GM19351 (cell line): ENCODE results near the gene IGF2.

Source experiments
- ATAC-seq: cut with Tn5 transposase; IDR thresholded peaks from one replicate; pipeline ENCODE4 v1.9.1; 2021; ENCODE audit warnings: mild to moderate bottlenecking, moderate library complexity; ENCODE audit not compliant: unreplicated experiment

Gene IGF2

GRCh38 chr11:2154195-2154585, 15.0 kb upstream of the IGF2 start:
- ATAC-seq: no peak

DNA sequence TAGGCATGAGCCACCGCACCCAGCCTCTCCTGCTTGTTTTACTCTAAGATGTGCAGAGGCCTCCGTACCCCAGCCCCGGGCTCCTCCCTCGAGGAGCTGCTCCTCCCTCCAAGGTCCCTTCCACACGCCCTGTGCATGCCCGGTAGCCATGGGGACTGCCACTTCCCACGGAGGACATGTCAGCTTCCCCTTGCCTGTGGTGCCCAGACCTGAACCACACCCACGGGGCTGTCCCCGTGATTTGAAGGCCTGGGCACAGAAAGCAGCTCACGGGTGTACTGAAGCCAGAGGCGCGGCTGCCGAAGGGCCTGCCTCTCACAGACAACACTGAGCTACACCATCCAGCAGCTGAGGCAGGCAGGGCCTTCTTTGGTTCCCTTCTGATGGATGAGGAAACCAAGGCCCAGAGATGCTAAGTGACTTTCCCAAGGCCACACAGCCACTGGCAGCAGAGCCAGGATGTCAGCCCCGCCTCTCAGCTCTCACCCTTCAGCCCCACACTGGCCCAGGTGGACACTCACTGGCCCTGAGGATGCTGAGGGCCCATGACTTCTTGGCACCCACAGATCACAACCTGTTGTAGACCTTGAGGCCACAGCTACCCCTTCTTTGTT, 14.5 kb upstream of the IGF2 start:
- no peak for ATAC-seq

DNA sequence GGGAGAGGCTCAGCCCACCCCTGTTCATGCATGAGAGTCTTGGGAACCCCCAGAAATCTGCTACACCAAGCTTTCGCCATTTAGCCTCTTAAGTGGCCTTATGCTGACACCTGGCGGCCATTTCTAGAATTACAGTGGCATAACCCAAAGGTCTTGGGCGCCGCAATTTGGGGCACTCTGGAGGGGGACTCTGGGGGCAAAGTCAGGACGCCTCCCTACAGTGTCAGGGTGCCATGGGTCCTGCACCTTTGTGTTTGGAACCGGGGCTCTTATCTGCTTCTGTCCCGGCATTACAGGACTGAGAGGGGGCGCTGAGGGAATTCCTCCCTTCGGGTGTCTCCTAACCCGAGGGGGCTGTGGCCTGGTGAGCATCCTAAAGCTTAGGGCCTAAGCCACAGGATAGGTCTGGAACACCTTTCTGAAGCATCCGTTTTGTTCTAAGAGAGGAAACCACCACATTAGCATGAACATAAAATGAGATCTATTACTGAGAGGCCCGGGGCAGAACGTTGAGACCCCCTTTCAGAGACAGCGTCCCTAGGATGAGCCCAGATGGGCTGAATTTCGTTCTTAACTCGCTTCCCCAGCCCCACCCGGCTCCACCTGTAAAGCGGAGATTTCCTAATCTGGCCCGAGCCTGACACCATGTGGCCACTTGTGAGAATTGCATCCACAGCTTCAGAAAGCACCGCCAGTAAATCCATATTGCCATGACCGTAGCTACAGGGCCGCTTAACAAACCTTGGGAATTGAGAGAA, 12.5 kb upstream of the IGF2 start:
- no peak for ATAC-seq

- ATAC-seq: no peak
These were observed 11.0 kb upstream of the IGF2 start for GRCh38 chr11:2149864-2150847.

DNA sequence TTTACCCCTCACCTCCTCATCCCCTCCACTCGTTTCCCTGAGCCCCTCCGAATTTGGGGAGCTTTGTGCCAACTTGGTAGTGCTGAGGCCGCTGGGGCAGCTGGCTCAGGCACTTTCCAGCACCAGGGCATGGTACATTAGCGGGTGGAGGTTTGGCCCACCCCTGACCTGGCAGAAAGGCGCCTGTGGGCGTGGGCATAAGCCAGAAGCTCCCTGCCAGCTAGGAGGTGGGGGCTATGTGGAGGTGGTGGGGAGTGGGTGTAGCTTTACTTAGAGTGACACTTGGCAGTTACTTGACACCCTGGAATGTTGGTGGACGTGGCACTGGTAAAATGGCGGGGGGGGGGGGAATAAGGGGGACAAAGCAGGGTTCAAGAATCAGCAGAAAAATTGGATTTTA, 10.3 kb upstream of the IGF2 start:
- no peak for ATAC-seq

DNA sequence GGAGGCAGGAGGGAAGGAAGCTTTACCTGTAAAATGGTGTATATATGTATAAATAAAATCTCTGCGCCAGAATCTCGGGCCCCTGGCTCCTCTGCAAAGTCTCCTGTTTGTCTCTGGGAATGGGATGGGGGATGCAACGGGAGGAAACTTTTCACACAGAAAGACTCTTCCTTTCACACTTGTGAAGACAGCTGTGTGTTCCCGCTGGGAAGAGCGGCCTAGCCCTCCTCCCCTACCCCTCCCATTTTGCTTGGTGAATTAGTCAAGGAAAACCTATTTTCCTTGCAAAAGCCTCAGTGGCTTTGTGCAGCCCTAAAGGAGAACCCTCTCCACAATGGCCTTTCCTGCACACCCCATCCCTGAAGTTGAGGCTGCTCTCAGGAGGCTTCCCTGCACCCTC, 9.4 kb upstream of the IGF2 start:
- ATAC-seq: no peak

- no peak for ATAC-seq
These were observed 8.2 kb upstream of the IGF2 start for GRCh38 chr11:2147391-2147790.

DNA sequence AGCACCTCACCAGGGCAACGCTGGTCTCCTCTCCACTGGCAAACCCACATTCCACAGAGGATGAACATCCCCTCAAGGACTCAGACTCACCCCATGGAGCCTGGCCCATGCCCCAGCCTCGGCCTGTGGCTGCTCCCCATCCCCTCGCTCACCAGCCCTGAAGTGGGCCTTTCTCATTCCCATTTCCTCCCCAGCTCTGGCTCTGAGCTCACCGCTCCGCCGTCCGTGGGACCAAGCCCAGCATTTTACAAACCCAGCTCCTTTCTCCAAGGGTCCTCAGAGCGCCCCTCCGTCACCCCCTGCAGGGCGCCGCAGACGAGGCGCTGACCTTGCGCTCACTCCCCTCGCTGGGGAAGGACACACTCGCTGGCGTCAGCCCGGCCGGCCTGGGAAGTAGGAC, 6.9 kb upstream of the IGF2 start:
- no peak for ATAC-seq

DNA sequence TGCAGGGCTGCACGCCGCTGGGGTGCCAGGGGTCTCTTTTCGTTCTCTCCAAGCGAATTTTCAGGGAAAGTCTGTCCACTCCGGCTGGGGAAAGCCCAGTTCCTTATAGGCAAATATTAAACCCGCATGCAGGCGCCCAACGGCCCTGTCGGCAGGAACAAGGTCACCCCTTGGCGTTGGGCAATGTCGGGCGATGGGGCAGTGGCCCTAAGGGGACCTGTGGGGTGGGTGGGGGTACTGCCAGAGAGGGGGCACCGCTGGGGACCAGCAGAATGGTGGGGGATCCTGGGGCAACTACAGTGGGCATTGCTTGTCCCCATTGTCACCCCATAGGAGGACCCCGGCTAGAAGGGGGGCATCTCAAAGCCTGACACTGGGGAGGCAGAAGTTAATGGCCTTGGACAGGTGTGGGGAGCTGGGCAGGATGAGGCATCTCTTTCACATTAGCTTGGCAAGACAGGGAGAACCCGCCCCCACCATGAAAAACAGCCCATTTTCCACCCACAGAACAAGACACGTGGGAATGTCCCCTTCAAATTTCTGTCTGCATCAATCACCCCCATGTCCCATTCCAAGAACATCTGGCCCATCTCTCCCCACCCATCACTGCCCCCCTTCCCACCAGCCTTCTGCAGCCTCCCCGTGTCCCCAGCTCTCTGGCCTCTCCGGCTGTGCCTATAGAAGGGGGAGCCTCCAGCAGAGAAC, 5.5 kb upstream of the IGF2 start:
- no peak for ATAC-seq

GRCh38 chr11:2143799-2144543, 4.8 kb upstream of the IGF2 start:
- ATAC-seq: no peak

GRCh38 chr11:2143477-2143798, 4.2 kb upstream of the IGF2 start:
- no peak for ATAC-seq

DNA sequence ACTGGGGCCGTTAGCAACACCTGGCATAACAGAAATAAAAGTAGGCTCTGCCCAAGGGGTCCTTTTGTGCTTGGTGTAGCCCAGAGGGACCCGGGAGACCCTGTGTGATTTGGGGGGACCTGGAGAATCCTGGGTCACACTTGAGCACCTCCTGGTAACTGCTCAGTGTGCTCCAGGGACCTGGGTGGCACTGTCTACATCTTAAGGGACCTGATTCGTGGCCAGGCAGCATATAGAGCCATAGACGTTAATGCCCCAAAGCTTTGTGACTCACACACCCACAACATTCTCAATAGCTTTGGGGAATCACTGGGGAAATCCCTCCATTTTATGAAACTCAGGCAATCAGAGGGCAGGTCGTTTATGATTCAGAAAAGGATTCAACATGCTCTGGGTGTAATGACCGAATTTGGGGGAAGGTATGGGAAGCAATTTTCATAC, 3.6 kb upstream of the IGF2 start:
- no peak for ATAC-seq

- no peak for ATAC-seq
These were observed 3.1 kb upstream of the IGF2 start for GRCh38 chr11:2142300-2142759.

GRCh38 chr11:2140411-2141400, 1.5 kb upstream of the IGF2 start:
- no peak for ATAC-seq

GRCh38 chr11:2139621-2140337, 590 bp upstream of the IGF2 start:
- no peak for ATAC-seq

GRCh38 chr11:2138431-2139122, 612 bp downstream of the IGF2 start:
- ATAC-seq: no peak

- no peak for ATAC-seq
These were observed 1.1 kb downstream of the IGF2 start for GRCh38 chr11:2138068-2138430.
